Measurements from ENCODE around the gene CLCNKB. TPM values are rescaled to one million over a fixed set of nuclear protein-coding genes. Genes with fewer than 3 reads are reported as not detected.
"Not testable (repeated sequence)": the region's sequence is repeated elsewhere in the genome, so short reads cannot be mapped to it uniquely, and the experiment has no call there.

The CLCNKB gene
- polyA plus RNA-seq, 3 donors: 29.4 to 65.5 (median 49.9) TPM

GRCh38 chr1:16029288-16029687, 14.3 kb upstream of the CLCNKB start:
- DNase-seq: no peak

- no peak for DNase-seq
These were observed 12.0 kb upstream of the CLCNKB start for GRCh38 chr1:16031551-16031950.

GRCh38 chr1:16032388-16033102, 11.0 kb upstream of the CLCNKB start:
- peak; percentile 82 for DNase-seq

- DNase-seq: not testable (repeated sequence)
These were observed 10.4 kb upstream of the CLCNKB start for GRCh38 chr1:16033103-16033632.

GRCh38 chr1:16036461-16036860, 7.1 kb upstream of the CLCNKB start:
- DNase-seq: not testable (repeated sequence)

- no peak for DNase-seq
These were observed 5.0 kb upstream of the CLCNKB start for GRCh38 chr1:16038620-16038912.

- DNase-seq: not testable (repeated sequence)
These were observed 3.7 kb upstream of the CLCNKB start for GRCh38 chr1:16039871-16040270.

- no peak for DNase-seq
These were observed 2.4 kb upstream of the CLCNKB start for GRCh38 chr1:16041200-16041599.

- no peak for DNase-seq
These were observed 1.5 kb upstream of the CLCNKB start for GRCh38 chr1:16042096-16042495.

- DNase-seq: not testable (repeated sequence)
These were observed 928 bp upstream of the CLCNKB start for GRCh38 chr1:16042654-16043053.

- DNase-seq: no peak
These were observed 368 bp downstream of the CLCNKB start for GRCh38 chr1:16043950-16044349.

GRCh38 chr1:16046842-16047241, 3.3 kb downstream of the CLCNKB start:
- no peak for DNase-seq

- DNase-seq: no peak
These were observed 4.4 kb downstream of the CLCNKB start for GRCh38 chr1:16047791-16048475.

GRCh38 chr1:16048573-16049189, 5.1 kb downstream of the CLCNKB start:
- DNase-seq: peak; percentile 71

GRCh38 chr1:16050328-16050727, 6.7 kb downstream of the CLCNKB start:
- DNase-seq: no peak

- DNase-seq: no peak
These were observed 7.5 kb downstream of the CLCNKB start for GRCh38 chr1:16051039-16051438.

- not testable (repeated sequence) for DNase-seq
These were observed 8.4 kb downstream of the CLCNKB start for GRCh38 chr1:16051949-16052348.

GRCh38 chr1:16053781-16054502, 10.4 kb downstream of the CLCNKB start:
- DNase-seq: no peak

- no peak for DNase-seq
These were observed 11.3 kb downstream of the CLCNKB start for GRCh38 chr1:16054598-16055540.

GRCh38 chr1:16055613-16056520, 12.3 kb downstream of the CLCNKB start:
- peak; percentile 87 for DNase-seq

All from renal pelvis (tissue), 4 donors.